HG02763 (cell line): ENCODE data around the gene WDR18.

ENCODE experiments used
- ATAC-seq: cut with Tn5 transposase; IDR thresholded peaks from one replicate; pipeline ENCODE4 v1.9.1; 2021; ENCODE audit warnings: mild to moderate bottlenecking, moderate library complexity; ENCODE audit not compliant: unreplicated experiment

WDR18 gene

GRCh38 chr19:1006711-1007398, 22.7 kb downstream of the WDR18 start:
- ATAC-seq = no peak

GRCh38 chr19:1007399-1008251, 23.5 kb downstream of the WDR18 start:
- no peak for ATAC-seq

DNA sequence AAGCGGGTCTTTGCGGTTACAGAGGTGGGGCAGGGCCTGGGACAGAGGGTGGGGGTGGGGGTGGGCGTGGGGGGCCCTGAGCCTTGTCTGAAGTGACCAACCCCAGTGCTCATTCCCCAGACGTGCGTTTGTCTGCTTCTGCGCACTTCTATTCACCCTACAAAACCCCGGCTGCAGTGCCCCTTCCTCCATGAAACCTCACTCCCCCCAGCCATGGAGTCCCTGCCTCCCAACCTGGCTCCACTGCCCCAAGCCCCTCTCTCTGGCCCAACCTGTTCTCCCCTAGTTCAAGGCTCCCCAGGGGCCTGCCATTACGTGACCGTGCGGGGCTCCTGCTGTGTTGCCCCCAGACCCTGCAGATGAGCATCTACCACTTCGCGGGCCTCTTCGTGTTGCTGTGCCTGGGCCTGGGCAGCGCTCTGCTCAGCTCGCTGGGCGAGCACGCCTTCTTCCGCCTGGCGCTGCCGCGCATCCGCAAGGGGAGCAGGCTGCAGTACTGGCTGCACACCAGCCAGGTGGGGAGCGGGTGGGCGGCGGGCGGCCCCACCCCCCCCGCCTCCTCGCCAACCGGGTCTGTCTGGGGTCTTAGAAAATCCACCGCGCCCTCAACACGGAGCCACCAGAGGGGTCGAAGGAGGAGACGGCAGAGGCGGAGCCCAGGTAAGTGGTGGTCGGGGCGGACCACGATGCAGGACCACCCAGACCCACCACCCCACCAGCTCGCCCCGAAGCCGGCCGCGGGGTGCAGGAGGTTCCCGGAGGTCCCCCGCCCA, 24.3 kb downstream of the WDR18 start:
- no peak for ATAC-seq

GRCh38 chr19:1009041-1009980, 25.2 kb downstream of the WDR18 start:
- ATAC-seq = no peak

- no peak for ATAC-seq
These were observed 25.9 kb downstream of the WDR18 start for GRCh38 chr19:1009981-1010538.

DNA sequence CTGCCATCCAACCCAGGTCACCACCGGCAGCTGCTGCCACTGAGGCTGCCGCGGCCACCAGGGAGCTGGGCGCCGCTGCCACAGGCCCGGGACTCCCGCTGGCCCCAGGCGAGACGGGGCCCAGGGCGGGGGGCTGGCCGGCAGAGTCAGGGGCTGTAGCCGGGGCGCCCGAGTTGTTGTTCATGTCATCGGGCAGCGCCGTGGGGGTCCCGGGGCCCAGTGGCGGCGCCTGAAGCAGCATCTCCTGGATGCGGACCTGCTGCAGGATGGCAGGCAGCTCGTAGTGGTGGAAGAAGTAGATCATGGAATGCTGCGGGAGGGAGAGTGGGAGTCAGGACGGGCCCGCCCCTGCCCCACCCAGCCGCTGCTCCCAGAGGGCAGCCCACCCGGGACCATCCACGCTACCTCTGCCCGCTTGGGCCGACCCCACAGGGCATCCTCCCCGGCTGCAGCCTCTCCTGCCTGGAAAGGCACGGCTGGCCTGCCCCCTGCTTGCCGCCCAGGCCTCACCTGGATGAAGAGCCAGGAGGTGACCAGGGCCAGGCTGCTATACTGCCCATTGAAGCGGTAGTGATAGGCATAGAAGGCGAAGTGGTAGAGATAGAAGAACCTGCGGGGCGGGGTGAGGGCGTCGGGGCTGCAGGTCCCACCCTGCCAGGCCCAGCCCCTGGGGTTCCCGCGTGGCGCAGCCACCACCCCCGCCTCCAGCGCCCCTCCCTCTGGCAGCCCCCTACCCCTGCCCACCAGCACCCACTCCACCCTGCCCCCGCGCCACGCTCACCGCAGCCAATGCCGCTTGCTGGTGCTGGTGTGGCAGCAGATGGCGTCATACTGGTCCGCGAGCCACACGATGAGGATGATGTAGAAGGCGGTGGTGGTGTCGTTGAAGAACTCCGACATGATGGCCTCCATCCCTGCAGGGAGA, 26.7 kb downstream of the WDR18 start:
- ATAC-seq = no peak

GRCh38 chr19:1011831-1012333, 27.7 kb downstream of the WDR18 start:
- ATAC-seq = no peak

GRCh38 chr19:1012334-1012733, 28.2 kb downstream of the WDR18 start:
- ATAC-seq = no peak

DNA sequence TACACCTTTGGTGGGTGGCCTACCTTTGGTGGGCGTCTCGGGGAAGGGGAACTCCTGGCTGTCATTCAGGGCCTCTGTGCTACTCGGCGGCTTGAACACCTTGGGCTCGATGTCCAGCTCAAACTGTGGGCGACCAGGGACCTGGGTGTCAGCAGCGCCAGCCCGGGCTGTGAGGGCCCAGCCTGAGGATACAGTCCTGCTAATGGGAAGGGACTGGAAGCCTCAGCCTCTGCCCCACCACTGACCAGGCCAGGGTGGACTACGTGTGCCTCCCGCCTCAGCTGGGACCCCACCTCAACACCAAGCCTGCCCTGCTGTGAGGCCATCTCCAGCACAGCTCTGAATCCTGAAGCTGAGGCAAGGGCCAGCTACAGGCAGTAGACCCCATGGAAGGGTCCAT, 29.1 kb downstream of the WDR18 start:
- ATAC-seq = no peak

DNA sequence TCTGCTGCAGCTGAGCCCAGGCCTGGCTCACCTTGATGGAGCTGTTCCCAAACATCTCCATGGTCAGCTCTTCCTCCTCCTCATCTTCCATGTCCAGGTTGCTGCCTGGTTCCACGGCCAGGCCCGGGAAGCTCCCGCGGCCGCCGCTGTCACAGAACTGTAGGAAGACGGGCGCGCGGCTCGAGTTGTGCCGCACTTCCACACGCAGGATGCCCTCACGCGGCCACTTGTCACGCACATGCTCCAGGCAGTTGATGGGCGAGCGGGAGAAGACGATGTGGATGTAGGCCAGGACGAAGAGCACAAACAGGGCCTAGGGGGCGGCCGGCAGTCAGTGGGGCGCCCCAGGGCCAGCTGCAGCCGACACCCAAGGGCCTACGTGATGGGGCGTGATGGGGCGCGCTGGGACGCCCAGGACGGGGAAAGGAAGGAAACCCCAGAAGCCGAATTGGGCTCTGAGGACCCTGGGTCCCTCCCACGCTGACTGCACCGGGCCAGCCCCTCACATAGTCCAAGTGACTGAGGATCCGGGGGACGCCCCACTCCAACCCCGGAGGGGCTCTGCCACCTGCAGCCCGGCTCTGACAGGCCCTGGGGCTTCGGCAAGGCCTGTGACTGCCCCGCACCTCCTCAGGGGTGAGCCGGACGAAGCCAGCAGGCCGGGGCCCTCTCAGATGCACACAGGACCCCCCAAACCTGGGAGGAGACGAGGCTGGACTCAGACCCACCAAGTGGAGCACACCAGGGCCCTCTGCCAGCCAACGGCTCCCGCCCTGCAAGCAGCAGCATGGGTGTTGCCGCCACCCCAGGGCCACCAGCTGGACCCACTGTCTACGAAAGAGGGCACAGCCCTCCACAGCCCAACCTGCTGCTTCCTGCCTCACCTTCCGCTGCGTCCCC, 30.3 kb downstream of the WDR18 start:
- no peak for ATAC-seq

GRCh38 chr19:1015061-1015781, 31.1 kb downstream of the WDR18 start:
- no peak for ATAC-seq

GRCh38 chr19:1015782-1016646, 31.9 kb downstream of the WDR18 start:
- no peak for ATAC-seq

DNA sequence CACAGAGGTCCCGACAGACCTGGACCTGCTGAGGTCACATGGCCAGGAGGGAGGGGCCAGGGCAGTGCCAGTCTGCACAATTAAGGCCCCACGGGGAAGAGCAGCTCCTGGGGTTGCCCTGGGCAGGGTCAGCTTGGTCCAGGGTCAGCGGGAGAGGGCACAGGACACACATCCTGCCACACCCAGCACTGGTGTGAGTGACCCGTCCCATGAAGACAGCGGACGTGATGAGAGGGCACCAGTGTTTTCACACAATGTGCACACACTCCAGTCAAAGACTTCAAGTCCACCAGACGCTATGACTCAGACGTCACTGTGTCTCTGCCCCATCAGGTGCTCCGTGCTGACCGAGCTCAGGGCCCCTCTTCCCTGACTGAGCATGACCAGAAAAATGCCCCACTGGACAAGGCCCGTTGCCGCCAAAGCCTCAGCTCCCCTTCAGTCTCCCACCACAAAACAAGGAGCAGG, 32.5 kb downstream of the WDR18 start:
- ATAC-seq = no peak

- no peak for ATAC-seq
These were observed 33.2 kb downstream of the WDR18 start for GRCh38 chr19:1017115-1017905.

GRCh38 chr19:1017906-1018305, 33.8 kb downstream of the WDR18 start:
- no peak for ATAC-seq
